NAMALWA (cell line): ENCODE measurements around the gene PDLIM3.
"Not testable (repeated sequence)": the region's sequence is repeated elsewhere in the genome, so short reads cannot be mapped to it uniquely, and the experiment has no call there.

Source experiments
- DNase-seq: peaks from one replicate; pipeline ENCODE4 v3.0.0-alpha.2; 2015; ENCODE audit warnings: low spot score

The PDLIM3 gene

GRCh38 chr4:185520119-185520518 lies 15.2 kb downstream of the PDLIM3 start:
- DNase-seq, result no peak

- no peak for DNase-seq
These were observed 16.8 kb downstream of the PDLIM3 start for GRCh38 chr4:185518494-185518893.

- no peak for DNase-seq
These were observed 17.2 kb downstream of the PDLIM3 start for GRCh38 chr4:185518069-185518468.

GRCh38 chr4:185515248-185515647 lies 20.1 kb downstream of the PDLIM3 start:
- no peak for DNase-seq

- DNase-seq, result no peak
These were observed 21.1 kb downstream of the PDLIM3 start for GRCh38 chr4:185514182-185514697.

- no peak for DNase-seq
These were observed 21.7 kb downstream of the PDLIM3 start for GRCh38 chr4:185513489-185514181.

- no peak for DNase-seq
These were observed 22.8 kb downstream of the PDLIM3 start for GRCh38 chr4:185512516-185512915.

- DNase-seq, result not testable (repeated sequence)
These were observed 24.1 kb downstream of the PDLIM3 start for GRCh38 chr4:185511243-185511642.

- no peak for DNase-seq
These were observed 24.5 kb downstream of the PDLIM3 start for GRCh38 chr4:185510806-185511205.

GRCh38 chr4:185508181-185508580 lies 27.1 kb downstream of the PDLIM3 start:
- no peak for DNase-seq

- DNase-seq, result no peak
These were observed 28.9 kb downstream of the PDLIM3 start for GRCh38 chr4:185506422-185506821.

GRCh38 chr4:185504098-185505047 lies 30.9 kb downstream of the PDLIM3 start:
- no peak for DNase-seq

- DNase-seq, result no peak
These were observed 32.9 kb downstream of the PDLIM3 start for GRCh38 chr4:185502386-185502785.

- DNase-seq, result no peak
These were observed 34.7 kb downstream of the PDLIM3 start for GRCh38 chr4:185500576-185500975.

- DNase-seq, result no peak
These were observed 35.3 kb downstream of the PDLIM3 start for GRCh38 chr4:185500035-185500434.

- no peak for DNase-seq
These were observed 46.7 kb downstream of the PDLIM3 start for GRCh38 chr4:185488650-185489049.

- no peak for DNase-seq
These were observed 53.9 kb downstream of the PDLIM3 start for GRCh38 chr4:185481401-185481800.

- DNase-seq, result peak; percentile 22
These were observed 55.1 kb downstream of the PDLIM3 start for GRCh38 chr4:185480016-185480732.

GRCh38 chr4:185479507-185479971 lies 55.8 kb downstream of the PDLIM3 start:
- DNase-seq, result peak; percentile 47

- DNase-seq, result no peak
These were observed 62.1 kb downstream of the PDLIM3 start for GRCh38 chr4:185473247-185473646.

- DNase-seq, result peak; percentile 18
These were observed 63.2 kb downstream of the PDLIM3 start for GRCh38 chr4:185472103-185472542.
